ENCODE measurements around the gene PRKCE. TPM values are rescaled to one million over a fixed set of nuclear protein-coding genes. Genes with fewer than 3 reads are reported as not detected.

PRKCE gene
- total RNA-seq, 2 experiments from 2014 or later: 17.0 to 42.1 TPM

- no peaks in the 10 kb centered on the region for H3K4me1 ChIP-seq (ENCODE audit: insufficient read depth, low read length, poor library complexity, severe bottlenecking)
- CTCF ChIA-PET (ENCODE audit: unreplicated experiment): no interaction called here
- intact Hi-C loops (cut with micrococcal nuclease; ENCODE audit: unreplicated experiment): no loop called here
Observed at GRCh38 chr2:46091004-46091403, 439.5 kb downstream of the PRKCE start.

DNA sequence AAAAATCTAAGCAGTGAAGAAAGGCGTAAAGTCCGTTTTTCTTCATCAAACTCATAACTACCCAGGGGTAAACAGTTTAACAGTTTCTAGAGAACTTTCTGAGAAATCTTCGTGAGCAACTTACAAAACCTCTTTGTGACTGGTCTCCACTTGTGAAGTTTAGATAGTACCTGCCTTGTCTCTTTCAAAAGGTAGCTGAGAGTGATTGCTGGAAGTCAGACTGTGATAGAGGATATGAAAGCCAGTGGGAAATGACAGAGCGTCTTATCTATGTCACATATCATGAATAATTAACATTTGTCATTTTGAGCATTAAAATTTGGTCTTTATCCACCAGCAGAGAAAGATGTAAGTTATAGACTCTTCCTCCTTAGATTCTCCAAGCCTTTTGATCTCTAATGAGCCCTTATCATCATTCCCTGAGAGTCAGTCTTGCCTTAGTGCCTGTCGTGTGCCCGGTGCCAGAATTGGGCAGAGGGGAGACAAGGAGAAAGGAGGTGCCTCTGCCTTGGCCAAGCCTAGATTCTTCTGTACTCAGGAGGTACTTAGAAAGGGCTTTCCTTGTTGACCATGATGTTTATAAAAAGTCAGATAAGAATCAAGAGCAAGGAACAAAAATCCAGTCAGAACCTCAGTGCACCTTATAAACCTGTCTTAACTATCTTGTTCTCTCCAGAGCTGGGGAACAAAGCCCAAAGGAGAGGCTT is 440.6 kb downstream of the PRKCE start:
- H3K4me1 ChIP-seq (ENCODE audit: insufficient read depth, low read length, poor library complexity, severe bottlenecking): no peaks in the 10 kb centered on the region
- H4K20me1 ChIP-seq (ENCODE audit: insufficient read depth, low read length): no peaks in the 10 kb centered on the region
- H2AFZ ChIP-seq (ENCODE audit: low read length): no peak overlapping the region
- H3K9me3 ChIP-seq (ENCODE audit: low read length): no peaks in the 10 kb centered on the region
- ChIA-PET POLR2A (no interaction called here), CTCF (ENCODE audit: unreplicated experiment) (no interaction called here)
- H3K36me3 ChIP-seq (ENCODE audit: insufficient read depth, low read length): no peaks in the 10 kb centered on the region
- intact Hi-C loops (cut with micrococcal nuclease; ENCODE audit: unreplicated experiment): no loop called here
- H3K27ac ChIP-seq (ENCODE audit: low read depth, low read length, poor library complexity, severe bottlenecking): no peak overlapping the region
- DNase-seq (ENCODE audit: low spot score): no peak
- BruUV-seq (replicated peaks): no TSS peak
- H3K4me2 ChIP-seq (ENCODE audit: low read length): no peak overlapping the region
- H3K79me2 ChIP-seq (ENCODE audit: insufficient read depth, low read depth, low read length): no peaks in the 10 kb centered on the region
- no peak overlapping the region for H3K4me3 ChIP-seq (ENCODE audit: low read depth, low read length, poor library complexity, severe bottlenecking)
- TF ChIP-seq EZH2phosphoT487 (IDR thresholded peaks at IDR 0.05; ENCODE audit: borderline replicate concordance, low read depth, low read length): no peak
- TF ChIP-seq CTCF (conservative IDR thresholded peaks at IDR 0.05; ENCODE audit: low read length): no peak
- no peaks in the 10 kb centered on the region for H3K9me2 ChIP-seq (ENCODE audit: insufficient read depth, low read length)

More at GRCh38 chr2:46091004-46091403, 439.5 kb downstream of the PRKCE start:
- Histone ChIP-seq H3K4me2 (ENCODE audit: low read length) (no peak overlapping the region), H3K4me3 (ENCODE audit: low read depth, low read length, poor library complexity, severe bottlenecking) (no peak overlapping the region), H4K20me1 (ENCODE audit: insufficient read depth, low read length) (no peaks in the 10 kb centered on the region), H3K36me3 (ENCODE audit: insufficient read depth, low read length) (no peaks in the 10 kb centered on the region), H3K9me2 (ENCODE audit: insufficient read depth, low read length) (no peaks in the 10 kb centered on the region), H3K79me2 (ENCODE audit: insufficient read depth, low read depth, low read length) (no peaks in the 10 kb centered on the region), H3K27ac (ENCODE audit: low read depth, low read length, poor library complexity, severe bottlenecking) (no peak overlapping the region), H3K9me3 (ENCODE audit: low read length) (no peaks in the 10 kb centered on the region), H2AFZ (ENCODE audit: low read length) (no peak overlapping the region)
- no peak for TF ChIP-seq CTCF (conservative IDR thresholded peaks at IDR 0.05; ENCODE audit: low read length)
- no peak for TF ChIP-seq EZH2phosphoT487 (IDR thresholded peaks at IDR 0.05; ENCODE audit: borderline replicate concordance, low read depth, low read length)
- POLR2A ChIA-PET: no interaction called here
- BruUV-seq (replicated peaks): no TSS peak
- no peak for DNase-seq (ENCODE audit: low spot score)

GRCh38 chr2:46094689-46095088 is 443.2 kb downstream of the PRKCE start:
- H3K9me2 ChIP-seq (ENCODE audit: insufficient read depth, low read length): no peaks in the 10 kb centered on the region
- TF ChIP-seq EZH2phosphoT487 (IDR thresholded peaks at IDR 0.05; ENCODE audit: borderline replicate concordance, low read depth, low read length) (no peak), CTCF (conservative IDR thresholded peaks at IDR 0.05; ENCODE audit: low read length) (no peak)
- no peaks in the 10 kb centered on the region for H3K36me3 ChIP-seq (ENCODE audit: insufficient read depth, low read length)
- no peak overlapping the region for H2AFZ ChIP-seq (ENCODE audit: low read length)
- CTCF ChIA-PET (ENCODE audit: unreplicated experiment): no interaction called here
- intact Hi-C loops (cut with micrococcal nuclease; ENCODE audit: unreplicated experiment): no loop called here
- no peaks in the 10 kb centered on the region for H4K20me1 ChIP-seq (ENCODE audit: insufficient read depth, low read length)
- no peaks in the 10 kb centered on the region for H3K79me2 ChIP-seq (ENCODE audit: insufficient read depth, low read depth, low read length)
- POLR2A ChIA-PET: no interaction called here
- H3K9me3 ChIP-seq (ENCODE audit: low read length): no peaks in the 10 kb centered on the region
- H3K27ac ChIP-seq (ENCODE audit: low read depth, low read length, poor library complexity, severe bottlenecking): no peak overlapping the region
- no TSS peak for BruUV-seq (replicated peaks)
- H3K4me2 ChIP-seq (ENCODE audit: low read length): no peak overlapping the region
- DNase-seq (ENCODE audit: low spot score): no peak
- H3K4me1 ChIP-seq (ENCODE audit: insufficient read depth, low read length, poor library complexity, severe bottlenecking): no peaks in the 10 kb centered on the region
- no peak overlapping the region for H3K4me3 ChIP-seq (ENCODE audit: low read depth, low read length, poor library complexity, severe bottlenecking)

Measured in OCI-LY7 (cell line).